HFF-Myc (cell line): ENCODE data around the gene CRYL1.

Source experiments
- DNase-seq: peaks from one replicate; pipeline ENCODE4 v3.0.0-alpha.2; 2011; ENCODE audit warnings: low read depth; ENCODE audit errors: extremely low read depth
- H3K4me3 ChIP-seq: replicated peaks from 2 replicates; pipeline ENCODE4 v1.5.1; 2011; ENCODE audit warnings: low read depth, mild to moderate bottlenecking, control low read depth, low read length
- TF ChIP-seq, protein P1 (sequence below): IDR thresholded peaks from 2 replicates; pipeline ENCODE4 v1.5.1; 2012; ENCODE audit warnings: mild to moderate bottlenecking, low read depth, low read length, control low read depth; ENCODE audit errors: missing control alignments

CRYL1 gene

DNA sequence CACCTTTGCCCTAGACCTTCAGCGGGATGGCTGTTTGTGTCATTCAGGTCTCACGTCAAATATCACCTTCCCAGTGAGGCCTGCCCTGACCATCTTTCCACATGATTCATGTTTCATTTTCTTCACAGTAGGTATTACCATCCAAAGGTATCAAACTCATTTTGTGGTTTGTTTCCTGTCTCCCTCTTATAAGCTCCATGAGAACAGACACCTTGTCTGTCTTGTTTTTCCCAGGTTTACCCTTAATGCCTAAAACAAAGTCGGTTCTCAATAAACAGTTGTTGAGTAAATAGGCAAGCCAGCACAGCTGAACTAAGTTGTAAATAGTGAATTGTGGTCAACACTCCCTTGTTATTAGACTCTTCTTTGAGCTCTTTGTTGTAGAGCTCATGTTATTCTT, 170.9 kb downstream of the CRYL1 start:
- DNase-seq: no peak
- no peak overlapping the region for H3K4me3 ChIP-seq
- TF ChIP-seq, protein P1, sequence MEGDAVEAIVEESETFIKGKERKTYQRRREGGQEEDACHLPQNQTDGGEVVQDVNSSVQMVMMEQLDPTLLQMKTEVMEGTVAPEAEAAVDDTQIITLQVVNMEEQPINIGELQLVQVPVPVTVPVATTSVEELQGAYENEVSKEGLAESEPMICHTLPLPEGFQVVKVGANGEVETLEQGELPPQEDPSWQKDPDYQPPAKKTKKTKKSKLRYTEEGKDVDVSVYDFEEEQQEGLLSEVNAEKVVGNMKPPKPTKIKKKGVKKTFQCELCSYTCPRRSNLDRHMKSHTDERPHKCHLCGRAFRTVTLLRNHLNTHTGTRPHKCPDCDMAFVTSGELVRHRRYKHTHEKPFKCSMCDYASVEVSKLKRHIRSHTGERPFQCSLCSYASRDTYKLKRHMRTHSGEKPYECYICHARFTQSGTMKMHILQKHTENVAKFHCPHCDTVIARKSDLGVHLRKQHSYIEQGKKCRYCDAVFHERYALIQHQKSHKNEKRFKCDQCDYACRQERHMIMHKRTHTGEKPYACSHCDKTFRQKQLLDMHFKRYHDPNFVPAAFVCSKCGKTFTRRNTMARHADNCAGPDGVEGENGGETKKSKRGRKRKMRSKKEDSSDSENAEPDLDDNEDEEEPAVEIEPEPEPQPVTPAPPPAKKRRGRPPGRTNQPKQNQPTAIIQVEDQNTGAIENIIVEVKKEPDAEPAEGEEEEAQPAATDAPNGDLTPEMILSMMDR: no peak

DNA sequence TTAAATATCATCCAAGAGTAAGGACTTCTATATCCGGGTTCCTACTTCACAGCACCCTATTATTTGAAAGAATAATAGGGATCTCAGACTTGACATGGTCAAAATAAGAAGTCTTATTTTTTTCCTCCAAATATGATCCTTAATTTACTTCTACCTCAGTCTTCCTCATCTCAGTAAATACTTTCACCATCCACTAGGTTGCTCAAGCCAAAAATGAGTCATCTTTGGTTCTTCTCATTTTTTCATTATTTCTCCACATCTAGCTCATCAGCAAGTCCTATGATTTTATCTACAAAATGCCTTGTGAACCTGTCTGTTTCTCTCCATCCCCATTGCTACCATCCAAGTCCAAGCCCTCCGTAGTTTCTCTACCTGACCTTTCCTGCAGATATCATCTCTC, 171.7 kb downstream of the CRYL1 start:
- TF ChIP-seq, protein P1: no peak
- DNase-seq: no peak
- no peak overlapping the region for H3K4me3 ChIP-seq
